GM13977 (cell line): ENCODE data around the gene COL12A1.

ENCODE experiments used
- DNase-seq: peaks from one replicate; pipeline ENCODE4 v3.0.0; 2012; ENCODE audit warnings: low spot score
- in situ Hi-C: fragments of 300-500 bp; cut with MboI; formaldehyde crosslinking; loops from one replicate; pipeline ENCODE4 v1.12.0; 2022; ENCODE audit warnings: low sequenced_read_pairs, low pct_unique_long_range_greater_than_20kb, mixed read lengths, inconsistent platforms; ENCODE audit not compliant: unreplicated experiment
- TF ChIP-seq, protein P1 (sequence below): IDR thresholded peaks from 2 replicates; pipeline ENCODE4 v1.5.1; 2012; ENCODE audit warnings: mild to moderate bottlenecking, control low read depth; ENCODE audit not compliant: insufficient read depth; ENCODE audit errors: extremely low read depth, missing control alignments

Gene COL12A1

DNA sequence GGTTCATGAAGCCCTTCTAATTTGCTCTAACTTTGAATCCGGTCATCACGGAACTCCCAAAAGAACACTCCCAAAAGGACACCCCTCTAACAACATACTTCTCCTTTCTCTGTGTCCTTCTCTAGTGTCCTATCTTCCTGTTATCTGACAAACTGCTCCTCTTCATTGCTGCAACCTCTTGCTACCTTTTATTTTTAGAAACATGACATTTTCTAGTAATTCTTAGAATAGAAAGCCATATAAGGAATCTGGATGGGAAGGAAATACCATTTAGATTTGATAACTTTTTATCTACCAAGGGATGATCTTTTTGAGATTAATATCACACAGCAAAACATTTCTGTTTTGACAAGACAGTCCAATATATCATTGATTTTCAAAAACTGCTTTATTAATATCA, 63.1 kb downstream of the COL12A1 start:
- in situ Hi-C loops: no loop called here
- no peak for DNase-seq
- TF ChIP-seq, protein P1, sequence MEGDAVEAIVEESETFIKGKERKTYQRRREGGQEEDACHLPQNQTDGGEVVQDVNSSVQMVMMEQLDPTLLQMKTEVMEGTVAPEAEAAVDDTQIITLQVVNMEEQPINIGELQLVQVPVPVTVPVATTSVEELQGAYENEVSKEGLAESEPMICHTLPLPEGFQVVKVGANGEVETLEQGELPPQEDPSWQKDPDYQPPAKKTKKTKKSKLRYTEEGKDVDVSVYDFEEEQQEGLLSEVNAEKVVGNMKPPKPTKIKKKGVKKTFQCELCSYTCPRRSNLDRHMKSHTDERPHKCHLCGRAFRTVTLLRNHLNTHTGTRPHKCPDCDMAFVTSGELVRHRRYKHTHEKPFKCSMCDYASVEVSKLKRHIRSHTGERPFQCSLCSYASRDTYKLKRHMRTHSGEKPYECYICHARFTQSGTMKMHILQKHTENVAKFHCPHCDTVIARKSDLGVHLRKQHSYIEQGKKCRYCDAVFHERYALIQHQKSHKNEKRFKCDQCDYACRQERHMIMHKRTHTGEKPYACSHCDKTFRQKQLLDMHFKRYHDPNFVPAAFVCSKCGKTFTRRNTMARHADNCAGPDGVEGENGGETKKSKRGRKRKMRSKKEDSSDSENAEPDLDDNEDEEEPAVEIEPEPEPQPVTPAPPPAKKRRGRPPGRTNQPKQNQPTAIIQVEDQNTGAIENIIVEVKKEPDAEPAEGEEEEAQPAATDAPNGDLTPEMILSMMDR: no peak

DNA sequence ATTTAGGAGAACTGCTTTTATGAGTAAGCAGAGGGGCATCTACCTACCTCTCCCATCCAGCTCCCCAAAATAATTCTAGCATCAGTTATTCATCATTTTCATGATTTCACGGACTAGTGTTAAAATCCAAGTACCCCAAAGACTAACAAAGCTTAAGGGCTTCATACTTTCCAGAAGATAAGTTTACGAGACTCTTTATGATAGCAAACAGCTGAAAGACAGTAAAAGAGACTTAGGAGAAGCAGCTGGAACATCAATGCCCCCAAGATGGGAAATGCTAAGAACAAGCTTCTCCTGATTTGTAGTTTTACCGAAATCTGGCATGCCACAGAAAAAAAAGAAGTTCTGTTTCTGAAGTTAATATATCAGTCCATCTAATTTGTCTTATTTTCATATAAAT, 70.0 kb downstream of the COL12A1 start:
- TF ChIP-seq, protein P1: no peak
- DNase-seq: no peak
- in situ Hi-C loops: no loop called here

DNA sequence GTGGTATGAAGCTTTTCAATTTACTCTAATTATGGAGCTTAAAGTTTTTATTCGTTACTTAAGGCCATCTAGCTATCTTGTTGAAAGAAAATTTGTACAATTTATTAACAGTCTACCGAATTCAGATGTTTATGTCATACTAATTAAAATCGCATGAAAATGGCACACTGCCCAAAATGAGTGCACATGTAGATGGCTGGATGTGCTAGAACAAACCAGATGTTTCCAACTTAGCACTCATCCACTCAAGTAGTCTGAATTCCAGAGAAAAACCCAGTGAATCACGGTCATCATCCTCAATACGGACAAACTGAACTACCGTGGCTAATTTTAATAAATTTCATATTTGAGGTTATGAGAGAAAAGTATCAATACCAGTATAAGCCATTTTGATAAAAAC, 70.4 kb downstream of the COL12A1 start:
- TF ChIP-seq, protein P1: no peak

DNA sequence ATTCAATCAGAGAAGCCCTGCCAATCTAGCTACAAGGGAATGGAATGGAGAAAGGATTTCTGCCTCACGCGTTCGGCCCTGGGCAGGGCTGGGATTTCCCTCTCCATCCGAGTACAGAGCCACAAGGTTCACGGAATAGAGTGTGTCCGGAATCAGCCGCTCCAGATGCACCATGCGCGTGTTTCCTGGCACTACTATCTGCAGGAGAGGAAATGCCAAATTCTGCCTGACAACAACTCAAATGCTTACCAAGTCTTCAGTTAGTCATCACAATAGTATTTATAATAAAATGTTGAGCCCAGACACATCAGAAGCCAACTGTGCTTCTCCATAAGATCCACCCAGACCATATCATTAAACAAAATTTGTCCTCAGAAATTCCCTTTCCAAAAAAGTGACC, 75.1 kb downstream of the COL12A1 start:
- no peak for DNase-seq
- in situ Hi-C loops: no loop called here

More for the DNA sequence above, 70.4 kb downstream of the COL12A1 start:
- in situ Hi-C loops: no loop called here
- no peak for DNase-seq

DNA sequence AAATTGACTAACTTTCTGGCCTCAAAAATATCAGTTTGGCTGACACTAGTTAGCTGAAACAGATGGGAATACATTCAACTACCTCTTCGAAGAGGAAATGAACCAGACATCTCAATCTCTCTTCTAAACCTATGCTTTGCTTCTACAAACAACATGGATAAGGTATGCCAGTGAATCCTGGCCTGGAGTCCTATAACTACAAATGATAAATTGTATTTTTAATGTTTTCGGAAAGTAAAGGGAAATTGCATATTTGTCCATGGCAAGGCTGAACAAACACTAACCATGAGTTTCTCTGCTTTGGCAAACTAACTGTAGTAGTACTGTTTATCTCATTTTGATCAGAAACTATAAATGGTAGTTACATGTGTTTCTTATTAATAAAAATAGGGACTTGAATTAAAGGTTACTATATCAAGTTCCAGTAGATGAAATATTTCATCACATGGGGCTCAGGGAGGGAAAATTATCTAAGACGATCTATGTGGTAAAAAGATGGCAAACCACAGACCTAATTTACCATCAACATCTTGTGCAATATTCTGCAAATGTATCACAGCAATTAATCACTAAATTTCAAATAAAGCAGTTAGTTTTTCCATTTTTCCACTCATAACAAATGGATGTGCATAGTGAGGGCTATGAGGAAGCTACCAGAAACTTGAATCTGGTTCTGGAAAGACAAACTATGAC, 76.8 kb downstream of the COL12A1 start:
- no peak for DNase-seq
- in situ Hi-C loops: no loop called here
- TF ChIP-seq, protein P1: no peak

More for the DNA sequence above, 75.1 kb downstream of the COL12A1 start:
- TF ChIP-seq, protein P1: no peak

DNA sequence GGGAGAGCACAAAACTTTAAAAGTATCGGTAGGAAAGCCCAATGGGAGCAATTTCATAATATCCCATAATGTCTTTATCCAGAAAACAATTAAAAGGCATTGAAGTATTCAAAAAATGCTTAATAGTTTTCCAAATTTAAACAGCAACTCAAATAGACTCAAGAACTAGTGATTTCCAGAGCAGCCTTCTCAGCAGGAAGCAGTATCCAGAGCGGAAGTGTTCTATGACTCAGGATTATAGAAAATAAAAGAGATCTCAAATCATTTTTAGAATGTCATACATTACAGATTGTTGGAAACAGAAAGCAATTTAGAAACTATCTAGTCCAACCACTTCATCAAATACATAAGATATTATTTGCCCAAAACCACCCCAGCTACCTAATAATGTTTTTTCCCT, 79.3 kb downstream of the COL12A1 start:
- in situ Hi-C loops: no loop called here

More for the DNA sequence above, 79.3 kb downstream of the COL12A1 start:
- no peak for DNase-seq
- TF ChIP-seq, protein P1: no peak
